22Rv1 (cell line): ENCODE data around the gene C10orf62.

Experiments
- H3K27ac ChIP-seq: fragments of 450-650 bp; 2 replicates; pipeline ENCODE4 v1.5.1; 2017
- CTCF ChIP-seq: fragments of 450-650 bp; IDR thresholded peaks from 2 replicates; pipeline ENCODE4 v1.5.1; 2017; ENCODE audit warnings: mild to moderate bottlenecking
- ZFX ChIP-seq: fragments of 450-650 bp; IDR thresholded peaks from 2 replicates; pipeline ENCODE4 v1.6.1; 2017; ENCODE audit warnings: antibody characterized with exemption, borderline replicate concordance

Gene C10orf62

GRCh38 chr10:97597778-97598177 is 8.3 kb downstream of the C10orf62 start:
- no peak overlapping the region for H3K27ac ChIP-seq
- TF ChIP-seq CTCF, result no peak
- TF ChIP-seq ZFX, result no peak

GRCh38 chr10:97598407-97599271 is 9.1 kb downstream of the C10orf62 start:
- TF ChIP-seq ZFX, result no peak
- no peak for TF ChIP-seq CTCF
- no peak overlapping the region for H3K27ac ChIP-seq

- no peak overlapping the region for H3K27ac ChIP-seq
- TF ChIP-seq CTCF, result no peak
- TF ChIP-seq ZFX, result no peak
These were observed 9.7 kb downstream of the C10orf62 start for GRCh38 chr10:97599272-97599619.

GRCh38 chr10:97600616-97601015 is 11.1 kb downstream of the C10orf62 start:
- TF ChIP-seq ZFX (no peak), CTCF (no peak)
- H3K27ac ChIP-seq, result no peak overlapping the region

GRCh38 chr10:97601268-97602215 is 12.0 kb downstream of the C10orf62 start:
- TF ChIP-seq CTCF, result no peak

GRCh38 chr10:97607095-97607636 is 17.6 kb downstream of the C10orf62 start:
- no peak overlapping the region for H3K27ac ChIP-seq
- TF ChIP-seq CTCF, result no peak
- TF ChIP-seq ZFX, result no peak

More at GRCh38 chr10:97601268-97602215, 12.0 kb downstream of the C10orf62 start:
- H3K27ac ChIP-seq, result no peak overlapping the region
